RWPE2 (cell line): Measurements from ENCODE around the gene HVCN1.

Experiments used
- ATAC-seq: fragments of 200-7000 bp; cut with Tn5 transposase; 3 replicates; pipeline ENCODE4 v1.9.1; 2021; ENCODE audit warnings: low read depth
- DNase-seq: peaks from one replicate; pipeline ENCODE4 v3.0.0-alpha.2; 2020; ENCODE audit warnings: low spot score
- H3K27ac ChIP-seq: fragments of 450-650 bp; 2 replicates; pipeline ENCODE4 v1.5.1; 2017; ENCODE audit warnings: mild to moderate bottlenecking; ENCODE audit not compliant: poor library complexity, severe bottlenecking
- H3K27me3 ChIP-seq: fragments of 250-450 bp; sonication (Bioruptor Pico); 2 replicates; pipeline ENCODE4 v1.5.1; 2021; ENCODE audit warnings: mild to moderate bottlenecking, moderate library complexity; ENCODE audit not compliant: insufficient read depth, poor library complexity, severe bottlenecking
- H3K36me3 ChIP-seq: fragments of 250-450 bp; sonication (Bioruptor Pico); 2 replicates; pipeline ENCODE4 v1.5.1; 2020; ENCODE audit warnings: low read depth, mild to moderate bottlenecking, moderate library complexity
- H3K4me1 ChIP-seq: fragments of 250-450 bp; sonication (Bioruptor Pico); 2 replicates; pipeline ENCODE4 v1.5.1; 2021; ENCODE audit warnings: mild to moderate bottlenecking, moderate library complexity; ENCODE audit not compliant: insufficient read depth, poor library complexity, severe bottlenecking
- H3K4me3 ChIP-seq: fragments of 250-450 bp; sonication (Bioruptor Pico); 2 replicates; pipeline ENCODE4 v1.5.1; 2021; ENCODE audit warnings: mild to moderate bottlenecking, moderate library complexity; ENCODE audit not compliant: severe bottlenecking
- H3K9me3 ChIP-seq: fragments of 250-450 bp; sonication (Bioruptor Pico); 2 replicates; pipeline ENCODE4 v1.5.1; 2021; ENCODE audit warnings: mild to moderate bottlenecking, moderate library complexity; ENCODE audit not compliant: severe bottlenecking
- CTCF ChIP-seq: fragments of 450-650 bp; IDR thresholded peaks from one replicate; pipeline ENCODE4 v1.5.1; 2017; ENCODE audit warnings: mild to moderate bottlenecking, moderate library complexity; ENCODE audit not compliant: poor library complexity, severe bottlenecking

Gene HVCN1

GRCh38 chr12:110669193-110669502 lies 19.8 kb downstream of the HVCN1 start:
- H3K4me3 ChIP-seq = no peak overlapping the region
- H3K27ac ChIP-seq = no peak overlapping the region
- ATAC-seq = no peak
- no peaks in the 10 kb centered on the region for H3K4me1 ChIP-seq
- H3K9me3 ChIP-seq = no peaks in the 10 kb centered on the region
- no peaks in the 10 kb centered on the region for H3K36me3 ChIP-seq
- TF ChIP-seq CTCF = no peak
- no peaks in the 10 kb centered on the region for H3K27me3 ChIP-seq
- no peak for DNase-seq

- no peak for ATAC-seq
Measured at GRCh38 chr12:110668480-110669192, 20.3 kb downstream of the HVCN1 start.

GRCh38 chr12:110667671-110668070 lies 21.2 kb downstream of the HVCN1 start:
- no peak overlapping the region for H3K27ac ChIP-seq
- H3K27me3 ChIP-seq = no peaks in the 10 kb centered on the region
- H3K36me3 ChIP-seq = no peaks in the 10 kb centered on the region
- no peak for ATAC-seq
- H3K9me3 ChIP-seq = no peaks in the 10 kb centered on the region
- no peaks in the 10 kb centered on the region for H3K4me1 ChIP-seq
- no peak for TF ChIP-seq CTCF
- no peak for DNase-seq
- no peak overlapping the region for H3K4me3 ChIP-seq

More at GRCh38 chr12:110668480-110669192, 20.3 kb downstream of the HVCN1 start:
- DNase-seq = no peak
- H3K4me3 ChIP-seq = no peak overlapping the region
- no peaks in the 10 kb centered on the region for H3K27me3 ChIP-seq
- no peaks in the 10 kb centered on the region for H3K4me1 ChIP-seq
- TF ChIP-seq CTCF = no peak
- H3K36me3 ChIP-seq = no peaks in the 10 kb centered on the region
- no peak overlapping the region for H3K27ac ChIP-seq
- H3K9me3 ChIP-seq = no peaks in the 10 kb centered on the region

- no peak for ATAC-seq
- H3K27ac ChIP-seq = no peak overlapping the region
- no peaks in the 10 kb centered on the region for H3K4me1 ChIP-seq
- no peak for DNase-seq
- no peaks in the 10 kb centered on the region for H3K36me3 ChIP-seq
- no peak overlapping the region for H3K4me3 ChIP-seq
- TF ChIP-seq CTCF = no peak
- H3K9me3 ChIP-seq = no peaks in the 10 kb centered on the region
- no peaks in the 10 kb centered on the region for H3K27me3 ChIP-seq
Measured at GRCh38 chr12:110666892-110667291, 22.0 kb downstream of the HVCN1 start.

GRCh38 chr12:110661337-110661972 lies 27.5 kb downstream of the HVCN1 start:
- no peak overlapping the region for H3K27ac ChIP-seq
- H3K9me3 ChIP-seq = no peaks in the 10 kb centered on the region
- no peak for DNase-seq
- ATAC-seq = no peak
- H3K4me3 ChIP-seq = no peak overlapping the region
- H3K4me1 ChIP-seq = no peaks in the 10 kb centered on the region
- no peak for TF ChIP-seq CTCF
- no peaks in the 10 kb centered on the region for H3K27me3 ChIP-seq
- no peaks in the 10 kb centered on the region for H3K36me3 ChIP-seq
